CD4-positive, alpha-beta T cell treated with Interleukin-15 for 1 hour (primary cell): ENCODE measurements around the gene PKNOX2.

Experiments
- DNase-seq: peaks from one replicate; pipeline ENCODE4 v3.0.0-alpha.2; 2020

PKNOX2 gene

GRCh38 chr11:125454047-125454446 lies 289.5 kb downstream of the PKNOX2 start:
- DNase-seq = no peak

DNA sequence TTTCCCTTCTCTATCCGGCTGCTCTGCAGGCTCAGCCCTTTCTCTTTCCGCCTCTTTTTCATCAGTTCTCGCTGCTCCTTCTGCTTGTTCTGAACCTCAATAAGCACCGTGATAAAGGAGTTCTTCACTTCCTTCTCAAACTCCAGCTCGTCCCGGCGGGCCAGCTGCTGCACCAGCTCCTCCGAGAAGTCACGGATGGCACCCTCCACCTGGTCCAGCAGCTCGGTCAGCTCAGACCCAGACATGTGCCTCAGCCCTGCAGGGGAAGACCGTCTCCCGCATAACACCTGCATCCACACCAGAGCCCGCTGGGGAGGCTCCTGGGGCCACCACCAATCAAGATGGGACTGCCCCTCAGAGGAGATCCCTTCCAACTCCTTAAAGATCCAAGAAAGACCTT lies 291.3 kb downstream of the PKNOX2 start:
- DNase-seq = no peak

- DNase-seq = no peak
These were observed 293.3 kb downstream of the PKNOX2 start for GRCh38 chr11:125457814-125458343.

DNA sequence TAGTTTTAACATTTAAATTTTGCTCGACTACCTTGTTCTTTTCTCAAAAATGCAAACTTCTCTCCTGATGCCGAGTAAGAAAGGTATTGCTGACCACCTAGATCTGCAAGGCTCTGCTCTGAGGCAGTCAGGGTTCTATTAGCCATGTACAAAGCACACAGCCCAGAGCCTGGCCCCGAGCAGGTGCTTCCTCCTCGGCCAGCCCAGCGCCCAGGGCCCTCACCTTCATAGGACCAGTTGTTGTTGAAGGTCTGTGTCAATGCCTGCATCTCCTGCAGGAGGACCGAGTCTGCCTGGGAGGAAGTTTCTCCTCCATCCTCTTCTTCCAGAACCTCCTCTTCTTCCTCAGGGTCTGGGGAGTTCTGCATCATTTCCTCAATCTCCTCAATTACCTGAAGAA lies 295.7 kb downstream of the PKNOX2 start:
- no peak for DNase-seq

DNA sequence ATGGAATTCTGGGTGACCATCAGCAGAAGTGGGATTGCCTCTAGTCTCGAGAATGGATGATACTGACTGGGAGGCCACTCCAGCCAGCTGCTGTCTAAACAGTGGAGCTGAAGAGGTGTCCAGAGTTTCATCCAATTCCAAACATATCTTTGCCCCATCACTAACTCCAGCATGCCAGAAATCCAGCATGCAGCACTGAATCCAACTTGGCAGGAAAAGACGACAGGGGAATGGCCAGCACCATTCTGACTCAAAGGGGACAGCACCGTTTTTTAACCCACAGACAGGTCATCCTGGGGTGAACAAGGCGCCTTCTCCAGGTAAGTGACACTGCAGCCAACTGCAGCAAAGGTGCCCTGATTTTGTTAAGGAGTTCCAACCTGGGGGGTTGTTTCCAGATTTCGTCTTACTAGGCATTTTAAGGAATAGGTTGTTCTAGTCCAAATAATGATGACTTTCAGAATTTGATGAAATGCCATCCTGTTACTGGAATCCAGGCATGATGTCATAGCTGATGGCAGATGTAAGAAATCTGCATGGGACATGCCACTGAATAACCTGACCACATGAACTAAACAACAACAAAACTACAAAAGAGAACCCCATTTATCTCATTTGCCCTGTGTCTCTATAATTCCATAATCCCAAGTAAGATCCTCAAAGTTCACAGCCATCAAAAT lies 299.2 kb downstream of the PKNOX2 start:
- DNase-seq = no peak

- DNase-seq = no peak
These were observed 299.7 kb downstream of the PKNOX2 start for GRCh38 chr11:125464270-125464662.

DNA sequence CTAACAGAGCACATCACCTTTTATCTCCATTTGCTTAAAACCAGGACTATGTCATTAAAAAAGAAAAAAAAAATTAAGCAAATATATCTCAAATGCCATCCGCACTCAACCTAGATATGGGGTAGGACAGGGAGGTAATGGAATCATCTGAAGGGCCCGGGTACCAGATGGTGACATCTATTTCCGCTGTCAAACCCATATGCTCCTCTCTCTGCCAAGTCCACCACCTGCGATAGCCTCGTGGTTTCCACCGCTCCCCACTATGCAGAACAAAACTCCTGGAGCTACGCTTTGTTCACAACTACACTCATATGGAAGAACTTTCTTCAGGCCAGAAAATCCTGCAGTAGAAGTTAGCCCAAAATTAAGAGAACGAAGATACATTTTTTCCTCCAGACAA lies 300.1 kb downstream of the PKNOX2 start:
- DNase-seq = no peak

- DNase-seq = no peak
These were observed 300.7 kb downstream of the PKNOX2 start for GRCh38 chr11:125465255-125465654.

- no peak for DNase-seq
These were observed 301.1 kb downstream of the PKNOX2 start for GRCh38 chr11:125465701-125466100.

GRCh38 chr11:125468025-125468424 lies 303.5 kb downstream of the PKNOX2 start:
- DNase-seq = no peak

DNA sequence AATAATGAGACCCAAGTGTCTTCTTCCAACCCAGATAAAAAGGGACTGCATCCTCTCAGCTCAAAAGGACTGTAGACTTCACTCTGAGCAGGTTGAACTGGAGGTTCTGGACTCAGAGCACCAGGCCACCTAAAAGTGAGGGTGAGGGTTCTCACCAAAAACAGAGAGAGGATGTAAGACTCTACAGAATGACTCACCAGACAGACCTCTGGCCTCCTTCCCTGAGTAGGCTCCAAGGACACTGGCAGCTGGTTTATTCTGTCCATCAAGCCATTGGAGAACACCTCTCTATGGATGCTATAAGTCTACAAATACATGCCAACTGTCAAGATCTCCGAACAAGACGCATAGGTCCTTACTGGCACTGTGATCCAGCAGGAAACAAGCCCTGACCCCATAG lies 304.3 kb downstream of the PKNOX2 start:
- no peak for DNase-seq

GRCh38 chr11:125470355-125470754 lies 305.8 kb downstream of the PKNOX2 start:
- no peak for DNase-seq

DNA sequence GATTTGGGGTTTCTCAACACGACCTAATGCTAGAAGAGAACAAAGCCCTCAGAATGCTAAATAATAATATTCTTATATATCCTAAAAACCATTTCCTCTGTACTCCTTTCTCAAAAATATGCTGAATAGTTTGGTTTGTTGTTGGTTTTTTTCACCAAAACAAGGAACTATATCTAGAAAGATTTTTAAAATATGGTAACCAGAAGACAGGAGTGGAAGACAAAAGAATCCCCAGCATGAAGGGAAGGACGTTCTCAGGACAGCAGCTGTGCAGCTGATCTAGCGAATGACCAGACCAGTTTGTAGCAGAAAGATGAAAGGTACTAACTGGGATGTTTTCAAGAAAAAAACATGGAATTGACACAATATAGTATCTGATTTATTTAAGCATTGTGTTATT lies 312.2 kb downstream of the PKNOX2 start:
- DNase-seq = no peak

- DNase-seq = no peak
These were observed 314.6 kb downstream of the PKNOX2 start for GRCh38 chr11:125479137-125479536.

- no peak for DNase-seq
These were observed 317.0 kb downstream of the PKNOX2 start for GRCh38 chr11:125481531-125481930.
